CD14-positive monocyte (primary cell): ENCODE results near the gene STAC. TPM values are rescaled to one million over a fixed set of nuclear protein-coding genes. Genes with fewer than 3 reads are reported as not detected.
A peak's percentile ranks its signal among the peaks of the same experiment; 100 is the strongest.

Source experiments
- DNase-seq, 3 donors: peaks; one replicate each; pipeline ENCODE4 v3.0.0-alpha.2; 2011 to 2022
- H2AFZ ChIP-seq: 2 replicates; pipeline ENCODE4 v1.6.0; 2012; ENCODE audit warnings: mild to moderate bottlenecking, low read depth, low read length, inconsistent platforms; ENCODE audit not compliant: insufficient read depth, poor library complexity, severe bottlenecking
- H3K27ac ChIP-seq, 2 donors: 1 replicate in 1 of 2; 2 replicates in 1 of 2; pipeline ENCODE4 v1.5.1; 2012 to 2013; ENCODE audit warnings: low read length in 2 of 2, control low read depth in 1 of 2, inconsistent platforms in 1 of 2, low read depth in 1 of 2, mild to moderate bottlenecking in 1 of 2
- H3K27me3 ChIP-seq, 2 donors: one replicate each; pipeline versions ENCODE4 v1.6.0 to v1.6.1; 2011 to 2013; ENCODE audit warnings: low read length in 2 of 2; ENCODE audit not compliant: control insufficient read depth in 2 of 2, insufficient read depth in 2 of 2
- H3K36me3 ChIP-seq, 2 donors: replicated peaks in 1 of 2; 1 replicate in 1 of 2; 2 replicates in 1 of 2; pipeline versions ENCODE4 v1.5.1 to v1.6.1; 2012 to 2013; ENCODE audit warnings: low read length in 2 of 2, control low read depth in 1 of 2, inconsistent platforms in 1 of 2, mild to moderate bottlenecking in 1 of 2; ENCODE audit not compliant: insufficient read depth in 2 of 2, control insufficient read depth in 1 of 2
- H3K4me1 ChIP-seq, 2 donors: 1 replicate in 1 of 2; 2 replicates in 1 of 2; pipeline versions ENCODE4 v1.5.1 to v1.6.1; 2012 to 2013; ENCODE audit warnings: low read length in 2 of 2, control low read depth in 1 of 2, inconsistent platforms in 1 of 2, mild to moderate bottlenecking in 1 of 2, moderate library complexity in 1 of 2; ENCODE audit not compliant: insufficient read depth in 2 of 2, control insufficient read depth in 1 of 2
- H3K4me2 ChIP-seq: replicated peaks from 2 replicates; pipeline ENCODE3; 2012; ENCODE audit warnings: low read length, moderate library complexity, mild to moderate bottlenecking; ENCODE audit not compliant: poor library complexity, severe bottlenecking; ENCODE audit errors: extremely low read depth
- H3K4me3 ChIP-seq, 3 experiments: fragments of 200-600 bp in 1 of 3; sonication (generic) in 1 of 3; replicated peaks in 1 of 3; 1 replicate in 2 of 3; 2 replicates in 1 of 3; pipeline ENCODE4 v1.5.1; 2011 to 2013; ENCODE audit warnings: low read length in 3 of 3, mild to moderate bottlenecking in 3 of 3, control low read depth in 2 of 3, low read depth in 2 of 3, inconsistent platforms in 1 of 3, moderate library complexity in 1 of 3
- H3K79me2 ChIP-seq: 2 replicates; pipeline ENCODE4 v1.6.0; 2012; ENCODE audit warnings: mild to moderate bottlenecking, control low read depth, inconsistent platforms, low read length, moderate library complexity; ENCODE audit not compliant: insufficient read depth
- H3K9ac ChIP-seq: 2 replicates; pipeline ENCODE4 v1.6.0; 2017; ENCODE audit warnings: low read length, mild to moderate bottlenecking; ENCODE audit not compliant: insufficient read depth, poor library complexity, severe bottlenecking
- H3K9me3 ChIP-seq, 2 donors: replicated peaks in 1 of 2; 1 replicate in 1 of 2; 2 replicates in 1 of 2; pipeline versions ENCODE4 v1.5.1 to v1.6.1; 2012 to 2013; ENCODE audit warnings: low read length in 2 of 2, control low read depth in 1 of 2; ENCODE audit not compliant: control insufficient read depth in 1 of 2, insufficient read depth in 1 of 2
- H4K20me1 ChIP-seq: 2 replicates; pipeline ENCODE4 v1.6.0; 2012; ENCODE audit warnings: mild to moderate bottlenecking, low read length, control low read depth, moderate library complexity; ENCODE audit not compliant: insufficient read depth
- H3K27ac Mint-ChIP-seq, 7 donors: one replicate each; pipeline ENCODE4 v1.8.0; 2020; ENCODE audit warnings: mild to moderate bottlenecking in 7 of 7, mixed read lengths in 7 of 7, moderate library complexity in 6 of 7, inconsistent platforms in 2 of 7
- H3K27me3 Mint-ChIP-seq, 3 donors: one replicate each; pipeline ENCODE4 v1.8.0; 2021 to 2022; ENCODE audit warnings: low read depth in 3 of 3, mild to moderate bottlenecking in 3 of 3, mixed read lengths in 3 of 3, moderate library complexity in 3 of 3, inconsistent platforms in 1 of 3
- H3K36me3 Mint-ChIP-seq, 2 donors: one replicate each; pipeline ENCODE4 v1.8.0; 2020; ENCODE audit warnings: mixed read lengths in 2 of 2, inconsistent platforms in 1 of 2, mild to moderate bottlenecking in 1 of 2
- H3K4me1 Mint-ChIP-seq: one replicate; pipeline ENCODE4 v1.8.0; 2020; ENCODE audit warnings: mild to moderate bottlenecking, mixed read lengths
- H3K4me3 Mint-ChIP-seq, 2 donors: one replicate each; pipeline ENCODE4 v1.8.0; 2020; ENCODE audit warnings: mild to moderate bottlenecking in 2 of 2, mixed read lengths in 2 of 2, moderate library complexity in 1 of 2
- H3K9me3 Mint-ChIP-seq, 7 donors: one replicate each; pipeline ENCODE4 v1.8.0; 2020 to 2022; ENCODE audit warnings: mixed read lengths in 7 of 7, mild to moderate bottlenecking in 6 of 7, moderate library complexity in 6 of 7, inconsistent platforms in 2 of 7
- WGBS: methylation state at CpG from one replicate; pipeline ENCODE4 v1.1.5; 2013; ENCODE audit warnings: missing lambda C conversion rate; ENCODE audit not compliant: insufficient coverage; 5-methylcytosine and 5-hydroxymethylcytosine counted together
- intact Hi-C, 2 donors: fragments of 100-400 bp; cut with micrococcal nuclease; formaldehyde crosslinking; loops; one replicate each; pipeline versions ENCODE4 v1.15.0 to v1.15.1; 2023
- polyA plus RNA-seq, 3 donors: library from polyadenylated mRNA; depleted of rRNA in 1 of 3; unstranded in 2 of 3; stranded (reverse) in 1 of 3; fragments of 300-500 nt in 2 of 3; fragments of >200 nt in 1 of 3; fragmentation: Illumina TruSeq in 2 of 3; gene quantifications; 1 replicate in 2 of 3; 2 replicates in 1 of 3; pipeline ENCODE4 v1.2.3, GENCODE V29; 2012 to 2021
- TF ChIP-seq, protein P1 (sequence below): fragments of 200-600 bp; IDR thresholded peaks from one replicate; pipeline ENCODE4 v1.8.0; 2022; ENCODE audit warnings: antibody characterized with exemption, mild to moderate bottlenecking

Gene STAC
- polyA plus RNA-seq, 3 donors = 0.10 to 0.40 (median 0.12) TPM

GRCh38 chr3:36477655-36478054 is 97.4 kb downstream of the STAC start:
- H3K79me2 ChIP-seq = no peaks in the 10 kb centered on the region
- peaks cover 5% of the 10 kb centered on the region in 2 donors for H3K9me3 ChIP-seq
- Mint-ChIP-seq H3K27ac (no peak overlapping the region), H3K9me3 (peaks cover 2 to 7% (median 3%) of the 10 kb centered on the region in 7 donors), H3K4me1 (peaks cover 11% of the 10 kb centered on the region), H3K27me3 (no peaks in the 10 kb centered on the region), H3K36me3 (no peaks in the 10 kb centered on the region), H3K4me3 (no peak overlapping the region)
- intact Hi-C loops = no loop called here
- H3K9ac ChIP-seq = no peak overlapping the region
- no peak overlapping the region for H3K4me2 ChIP-seq
- no peaks in the 10 kb centered on the region for H4K20me1 ChIP-seq
- H3K36me3 ChIP-seq = no peaks in the 10 kb centered on the region
- H2AFZ ChIP-seq = no peak overlapping the region
- TF ChIP-seq, protein P1, sequence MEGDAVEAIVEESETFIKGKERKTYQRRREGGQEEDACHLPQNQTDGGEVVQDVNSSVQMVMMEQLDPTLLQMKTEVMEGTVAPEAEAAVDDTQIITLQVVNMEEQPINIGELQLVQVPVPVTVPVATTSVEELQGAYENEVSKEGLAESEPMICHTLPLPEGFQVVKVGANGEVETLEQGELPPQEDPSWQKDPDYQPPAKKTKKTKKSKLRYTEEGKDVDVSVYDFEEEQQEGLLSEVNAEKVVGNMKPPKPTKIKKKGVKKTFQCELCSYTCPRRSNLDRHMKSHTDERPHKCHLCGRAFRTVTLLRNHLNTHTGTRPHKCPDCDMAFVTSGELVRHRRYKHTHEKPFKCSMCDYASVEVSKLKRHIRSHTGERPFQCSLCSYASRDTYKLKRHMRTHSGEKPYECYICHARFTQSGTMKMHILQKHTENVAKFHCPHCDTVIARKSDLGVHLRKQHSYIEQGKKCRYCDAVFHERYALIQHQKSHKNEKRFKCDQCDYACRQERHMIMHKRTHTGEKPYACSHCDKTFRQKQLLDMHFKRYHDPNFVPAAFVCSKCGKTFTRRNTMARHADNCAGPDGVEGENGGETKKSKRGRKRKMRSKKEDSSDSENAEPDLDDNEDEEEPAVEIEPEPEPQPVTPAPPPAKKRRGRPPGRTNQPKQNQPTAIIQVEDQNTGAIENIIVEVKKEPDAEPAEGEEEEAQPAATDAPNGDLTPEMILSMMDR = no peak
- H3K27me3 ChIP-seq = no peaks in the 10 kb centered on the region
- no peak overlapping the region for H3K27ac ChIP-seq
- WGBS = 92% methylated on average over 5 of the region's 7 CpGs
- H3K4me3 ChIP-seq = no peak overlapping the region
- DNase-seq = no peak
- H3K4me1 ChIP-seq = peaks cover 0 to 9% of the 10 kb centered on the region in 2 donors

- H3K27me3 Mint-ChIP-seq = no peaks in the 10 kb centered on the region
- peaks cover 0 to 2% of the 10 kb centered on the region in 2 donors for H3K36me3 Mint-ChIP-seq
Observed at GRCh38 chr3:36480911-36481648, 100.8 kb downstream of the STAC start.

More at GRCh38 chr3:36480911-36481648, 100.8 kb downstream of the STAC start:
- no peak overlapping the region for H3K4me3 ChIP-seq
- H2AFZ ChIP-seq = no peak overlapping the region
- no CpG with 5 or more reads among the region's 2 CpGs for WGBS
- H3K27ac ChIP-seq = no peak overlapping the region
- no peak overlapping the region for H3K4me3 Mint-ChIP-seq
- no peaks in the 10 kb centered on the region for H4K20me1 ChIP-seq
- H3K4me2 ChIP-seq = no peak overlapping the region
- peaks cover 0 to 9% of the 10 kb centered on the region in 2 donors for H3K4me1 ChIP-seq
- H3K27ac Mint-ChIP-seq = peak overlapping the region in 1 of 7 donors; percentile 57
- peaks cover 2 to 12% (median 3%) of the 10 kb centered on the region in 7 donors for H3K9me3 Mint-ChIP-seq
- H3K9ac ChIP-seq = no peak overlapping the region
- no peaks in the 10 kb centered on the region for H3K27me3 ChIP-seq
- H3K4me1 Mint-ChIP-seq = peaks cover 11% of the 10 kb centered on the region
- H3K79me2 ChIP-seq = no peaks in the 10 kb centered on the region
- peaks cover 5% of the 10 kb centered on the region in 2 donors for H3K9me3 ChIP-seq
- DNase-seq = no peak
- TF ChIP-seq, protein P1 = no peak
- intact Hi-C loops = no loop called here
- no peaks in the 10 kb centered on the region for H3K36me3 ChIP-seq
